HG02571 (cell line): ENCODE results near the gene RFX2.
"Not testable (repeated sequence)": the region's sequence is repeated elsewhere in the genome, so short reads cannot be mapped to it uniquely, and the experiment has no call there.

Source experiments
- ATAC-seq: cut with Tn5 transposase; IDR thresholded peaks from one replicate; pipeline ENCODE4 v1.9.1; 2021; ENCODE audit warnings: mild to moderate bottlenecking, moderate library complexity; ENCODE audit not compliant: unreplicated experiment

Gene RFX2

GRCh38 chr19:6041991-6042481 is 68.3 kb downstream of the RFX2 start:
- ATAC-seq, result no peak

DNA sequence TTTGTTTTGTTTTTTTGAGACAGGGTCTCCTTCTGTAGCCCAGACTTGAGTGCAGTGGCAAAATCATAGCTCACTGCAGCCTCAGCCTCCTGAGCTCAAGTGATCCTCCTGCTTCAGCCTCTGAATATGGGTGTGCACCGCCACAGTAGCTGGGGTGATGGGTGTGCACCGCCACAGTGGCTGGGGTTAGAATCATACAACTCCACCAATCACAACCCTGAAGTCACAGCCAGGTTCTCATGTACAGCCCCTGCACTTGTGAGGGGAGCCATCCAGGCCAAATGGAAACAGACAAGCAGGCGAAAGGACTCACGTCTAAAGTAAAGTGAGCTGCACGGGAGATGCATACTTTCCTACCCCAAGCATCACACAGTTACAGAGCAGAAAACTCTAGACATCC is 69.2 kb downstream of the RFX2 start:
- ATAC-seq, result no peak

- no peak for ATAC-seq
Observed at GRCh38 chr19:6039566-6040225, 70.6 kb downstream of the RFX2 start.

DNA sequence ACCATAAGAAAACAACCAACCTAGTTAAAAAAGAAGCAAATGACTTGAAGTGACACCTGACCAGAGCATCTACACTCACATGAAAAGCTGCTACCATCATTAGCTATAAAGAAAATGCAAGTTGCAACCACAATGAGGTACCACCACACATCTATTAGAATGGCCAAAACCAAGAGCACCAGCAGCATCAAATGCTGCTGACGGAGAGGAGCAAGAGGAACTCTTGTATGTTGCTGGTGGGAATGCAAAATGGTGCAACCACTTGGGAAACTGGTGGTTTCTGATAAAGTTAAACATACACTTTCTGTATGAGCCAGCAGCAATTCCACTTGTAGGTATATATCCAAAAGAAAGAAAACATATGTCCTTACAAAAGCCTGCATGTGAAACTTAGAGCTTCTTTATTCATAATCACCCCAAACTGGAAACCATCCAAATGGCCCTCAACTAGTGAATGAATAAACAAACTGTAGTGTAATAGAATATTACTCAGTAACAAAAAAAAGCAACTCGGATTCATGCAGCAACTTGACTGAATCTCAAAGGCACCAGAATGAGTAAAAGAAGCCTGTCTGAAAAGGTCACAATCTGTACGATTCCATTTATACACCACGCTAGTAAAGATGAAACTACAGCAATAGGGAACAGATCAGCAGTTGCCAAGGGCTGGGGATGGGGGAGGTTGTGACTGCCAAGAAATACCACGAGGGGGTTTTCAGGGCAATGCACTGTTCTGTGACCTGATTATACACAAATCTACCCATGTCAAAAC is 71.5 kb downstream of the RFX2 start:
- ATAC-seq, result no peak

- no peak for ATAC-seq
Observed at GRCh38 chr19:6035026-6035425, 75.3 kb downstream of the RFX2 start.

- ATAC-seq, result no peak
Observed at GRCh38 chr19:6034512-6034911, 75.8 kb downstream of the RFX2 start.

GRCh38 chr19:6033744-6034264 is 76.5 kb downstream of the RFX2 start:
- no peak for ATAC-seq

- ATAC-seq, result no peak
Observed at GRCh38 chr19:6032827-6033226, 77.5 kb downstream of the RFX2 start.

DNA sequence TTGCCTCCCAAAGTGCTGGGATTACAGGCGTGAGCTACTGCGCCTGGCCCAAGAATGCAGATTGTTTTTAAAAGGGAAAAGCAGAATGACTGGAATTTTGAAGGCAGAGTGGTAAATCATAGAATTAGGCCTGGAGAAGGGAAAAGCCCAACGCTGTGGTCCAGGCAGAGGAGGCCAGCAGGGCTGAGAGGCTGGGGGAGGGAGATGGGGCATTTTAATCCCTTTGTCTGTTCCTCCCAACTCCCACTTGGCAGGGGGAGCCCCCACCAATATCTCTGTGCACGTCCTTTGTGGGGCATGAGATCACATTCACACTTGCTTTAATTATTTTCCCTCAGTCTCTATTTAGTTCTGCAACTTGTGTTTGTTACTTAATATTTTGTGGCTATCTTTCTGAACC is 77.9 kb downstream of the RFX2 start:
- ATAC-seq, result no peak

GRCh38 chr19:6030214-6030507 is 80.1 kb downstream of the RFX2 start:
- no peak for ATAC-seq

- ATAC-seq, result no peak
Observed at GRCh38 chr19:6026390-6027227, 83.7 kb downstream of the RFX2 start.

- ATAC-seq, result not testable (repeated sequence)
Observed at GRCh38 chr19:6024756-6025155, 85.5 kb downstream of the RFX2 start.

DNA sequence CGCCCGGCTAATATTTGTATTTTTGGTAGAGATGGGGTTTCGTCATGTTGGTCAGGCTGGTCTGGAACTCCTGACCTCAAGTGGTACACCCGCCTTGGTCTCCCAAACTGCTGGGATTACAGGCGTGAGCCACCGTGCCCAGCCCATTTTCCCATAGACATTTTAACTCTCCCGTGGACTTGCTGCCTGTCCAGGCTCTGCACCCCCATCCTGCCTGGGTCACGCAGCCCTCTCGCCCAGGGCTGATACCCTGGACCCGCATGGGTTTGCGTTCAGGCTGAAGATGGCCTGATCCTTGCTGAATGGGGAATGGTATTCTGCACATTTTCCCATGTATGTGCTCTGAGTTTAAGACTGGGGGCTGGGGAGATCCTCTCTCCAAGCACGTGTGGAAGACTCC is 86.4 kb downstream of the RFX2 start:
- no peak for ATAC-seq

GRCh38 chr19:6023085-6023682 is 87.1 kb downstream of the RFX2 start:
- ATAC-seq, result no peak

- ATAC-seq, result no peak
Observed at GRCh38 chr19:6022570-6023064, 87.7 kb downstream of the RFX2 start.

DNA sequence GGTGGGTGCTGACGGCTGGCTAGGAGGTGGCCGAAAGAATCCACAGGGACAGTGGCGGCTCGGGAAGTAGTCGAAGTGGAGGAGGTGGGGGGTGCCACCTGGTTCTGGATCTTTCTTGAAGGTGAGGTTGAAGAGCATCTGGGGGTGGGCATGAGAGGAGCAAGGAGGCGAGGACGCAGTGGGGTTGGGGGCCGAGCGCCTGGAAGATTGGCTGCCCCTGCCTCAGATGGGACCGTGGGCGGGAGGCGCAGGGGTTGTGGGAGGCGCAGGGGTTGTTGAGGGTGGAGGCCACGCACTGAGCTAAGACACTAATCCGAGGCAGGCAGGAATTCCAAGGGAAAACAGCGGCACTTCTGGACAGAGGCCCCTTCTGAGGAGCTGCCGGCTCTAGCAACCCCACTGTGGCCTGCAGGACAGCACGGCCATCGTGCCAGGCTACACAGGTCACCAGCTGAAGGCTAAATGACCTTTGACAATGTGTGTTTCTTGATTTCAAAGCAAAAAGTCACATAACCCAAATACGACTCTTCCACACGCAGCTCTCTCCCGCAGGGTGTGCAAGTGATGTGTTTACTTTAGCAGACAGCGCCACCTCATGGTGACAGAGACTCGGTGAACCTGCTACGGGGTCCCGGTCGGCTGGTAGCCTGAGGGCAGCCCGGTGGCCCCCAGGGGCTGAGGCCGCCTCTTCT is 88.3 kb downstream of the RFX2 start:
- no peak for ATAC-seq

GRCh38 chr19:6020972-6021805 is 89.1 kb downstream of the RFX2 start:
- no peak for ATAC-seq

GRCh38 chr19:6020166-6020882 is 90.0 kb downstream of the RFX2 start:
- ATAC-seq, result no peak

GRCh38 chr19:6018786-6019185 is 91.5 kb downstream of the RFX2 start:
- ATAC-seq, result no peak
